ENCODE data around the gene INSM1.
"Not testable (repeated sequence)": the region's sequence is repeated elsewhere in the genome, so short reads cannot be mapped to it uniquely, and the experiment has no call there.

Gene INSM1

GRCh38 chr20:20333866-20334265, 34.0 kb upstream of the INSM1 start:
- peaks cover 20% of the 10 kb centered on the region for H3K4me1 ChIP-seq
- no peak overlapping the region for H3K4me3 ChIP-seq

DNA sequence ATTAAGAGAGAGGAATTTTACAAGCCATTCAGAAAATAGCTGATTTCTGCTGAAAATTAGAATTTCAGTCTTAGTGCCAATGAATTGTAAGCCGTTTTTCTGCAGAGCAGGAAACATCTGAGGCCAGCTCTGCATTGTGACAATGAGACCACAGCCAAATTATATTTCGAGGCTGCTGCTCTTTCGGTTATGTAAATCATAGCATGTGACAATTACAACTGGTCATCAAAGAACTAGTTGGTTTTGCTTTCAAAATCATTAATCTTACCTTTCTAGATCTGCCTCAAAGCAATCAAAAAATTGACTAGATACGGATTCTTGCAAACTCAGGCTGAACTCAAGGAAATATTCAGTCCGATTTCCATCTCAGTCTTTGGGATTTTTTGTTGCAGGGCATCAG, 33.4 kb upstream of the INSM1 start:
- Histone ChIP-seq H3K9me3 (peaks cover 10% of the 10 kb centered on the region), H3K27me3 (no peaks in the 10 kb centered on the region), H3K4me1 (peaks cover 20% of the 10 kb centered on the region), H3K4me2 (peak overlapping the region; percentile 44), H3K27ac (no peak overlapping the region), H4K20me1 (no peaks in the 10 kb centered on the region), H3K36me3 (no peaks in the 10 kb centered on the region), H3K9ac (no peak overlapping the region), H3K4me3 (no peak overlapping the region)
- no peak for TF ChIP-seq Cebpa-rat (IDR thresholded peaks at IDR 0.05)

More at GRCh38 chr20:20333866-20334265, 34.0 kb upstream of the INSM1 start:
- H3K9me3 ChIP-seq, result peaks cover 10% of the 10 kb centered on the region
- H3K27ac ChIP-seq, result no peak overlapping the region
- H3K4me2 ChIP-seq, result peak overlapping the region; percentile 44; the same call in 1 of the 2 replicates
- H3K27me3 ChIP-seq, result no peaks in the 10 kb centered on the region
- H4K20me1 ChIP-seq, result no peaks in the 10 kb centered on the region
- no peaks in the 10 kb centered on the region for H3K36me3 ChIP-seq
- no peak overlapping the region for H3K9ac ChIP-seq
- no peak for TF ChIP-seq Cebpa-rat (IDR thresholded peaks at IDR 0.05)

DNA sequence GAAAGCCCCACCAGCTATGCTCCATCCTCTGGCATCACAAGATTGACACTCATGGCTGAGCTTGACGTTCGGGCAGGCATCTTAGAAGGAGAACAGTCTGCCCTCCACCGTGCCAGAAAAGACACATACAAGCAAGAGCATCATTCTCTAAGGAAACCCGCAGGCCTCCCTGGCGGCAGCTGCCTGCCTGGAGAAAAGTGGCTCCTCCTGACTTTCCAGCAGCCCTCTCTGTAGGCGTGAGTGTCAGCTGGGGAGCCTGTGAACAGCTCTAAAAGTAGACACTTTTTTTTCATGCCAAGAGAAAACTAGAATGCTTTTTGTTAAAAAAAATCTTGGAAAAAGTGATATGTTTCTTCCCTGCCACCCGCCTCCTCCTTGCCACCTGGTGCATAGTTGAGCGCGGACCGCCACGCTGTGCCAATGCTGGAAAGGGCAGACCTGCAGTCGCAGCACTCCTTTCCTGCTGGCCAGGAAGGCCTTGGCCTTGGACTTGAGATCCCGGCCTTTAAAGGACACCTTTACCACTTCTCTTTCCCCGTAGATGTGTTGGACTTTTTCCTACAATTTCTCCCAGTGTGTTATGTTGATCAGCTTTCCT, 29.7 kb upstream of the INSM1 start:
- H4K20me1 ChIP-seq, result no peaks in the 10 kb centered on the region

DNA sequence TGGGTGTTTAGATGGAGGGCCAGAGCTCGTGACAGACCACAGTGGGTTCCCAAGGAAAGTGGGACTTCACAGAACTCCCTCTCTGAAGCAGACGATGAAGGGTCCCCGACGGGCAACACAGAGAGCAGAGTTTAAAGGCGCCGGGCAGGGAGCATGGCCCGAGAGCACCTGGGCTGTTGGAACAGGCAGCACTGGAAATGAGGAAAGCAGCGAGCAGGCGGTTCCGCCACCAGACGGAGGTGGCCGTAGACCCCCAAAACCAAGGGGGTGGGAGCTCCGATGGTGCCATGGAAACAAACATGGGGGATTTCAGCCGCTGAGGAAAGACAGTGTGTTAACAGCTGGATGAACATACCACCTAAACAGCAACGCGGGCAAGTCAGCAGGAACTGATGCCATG, 27.5 kb upstream of the INSM1 start:
- Histone ChIP-seq H3K4me3 (no peak overlapping the region), H3K36me3 (no peaks in the 10 kb centered on the region), H3K4me1 (no peaks in the 10 kb centered on the region), H3K9me3 (peaks cover 10% of the 10 kb centered on the region), H4K20me1 (no peaks in the 10 kb centered on the region), H3K4me2 (no peak overlapping the region), H3K27me3 (no peaks in the 10 kb centered on the region), H3K9ac (no peak overlapping the region), H3K27ac (no peak overlapping the region)
- no peak for TF ChIP-seq Cebpa-rat (IDR thresholded peaks at IDR 0.05)

More for the DNA sequence above, 29.7 kb upstream of the INSM1 start:
- no peak overlapping the region for H3K4me2 ChIP-seq
- no peak overlapping the region for H3K4me3 ChIP-seq
- H3K9me3 ChIP-seq, result peaks cover 10% of the 10 kb centered on the region
- peaks cover 17% of the 10 kb centered on the region for H3K4me1 ChIP-seq
- no peaks in the 10 kb centered on the region for H3K36me3 ChIP-seq
- H3K9ac ChIP-seq, result no peak overlapping the region
- H3K27ac ChIP-seq, result no peak overlapping the region
- H3K27me3 ChIP-seq, result no peaks in the 10 kb centered on the region
- no peak for TF ChIP-seq Cebpa-rat (IDR thresholded peaks at IDR 0.05)

GRCh38 chr20:20341371-20341770, 26.5 kb upstream of the INSM1 start:
- Histone ChIP-seq H3K36me3 (no peaks in the 10 kb centered on the region), H4K20me1 (no peaks in the 10 kb centered on the region), H3K4me3 (no peak overlapping the region), H3K9me3 (peaks cover 5% of the 10 kb centered on the region), H3K4me2 (no peak overlapping the region), H3K27me3 (no peaks in the 10 kb centered on the region), H3K4me1 (no peaks in the 10 kb centered on the region), H3K9ac (no peak overlapping the region), H3K27ac (no peak overlapping the region)
- no peak for TF ChIP-seq Cebpa-rat (IDR thresholded peaks at IDR 0.05)

GRCh38 chr20:20342066-20342465, 25.8 kb upstream of the INSM1 start:
- peaks cover 4% of the 10 kb centered on the region for H3K9me3 ChIP-seq
- H3K4me3 ChIP-seq, result no peak overlapping the region
- H3K27ac ChIP-seq, result no peak overlapping the region
- H3K4me2 ChIP-seq, result no peak overlapping the region
- H3K27me3 ChIP-seq, result no peaks in the 10 kb centered on the region
- no peaks in the 10 kb centered on the region for H3K36me3 ChIP-seq
- H3K9ac ChIP-seq, result no peak overlapping the region
- no peak for TF ChIP-seq Cebpa-rat (IDR thresholded peaks at IDR 0.05)
- no peaks in the 10 kb centered on the region for H3K4me1 ChIP-seq
- no peaks in the 10 kb centered on the region for H4K20me1 ChIP-seq

GRCh38 chr20:20343932-20344331, 24.0 kb upstream of the INSM1 start:
- Histone ChIP-seq H3K9me3 (peaks cover 15% of the 10 kb centered on the region), H3K27me3 (no peaks in the 10 kb centered on the region), H3K4me1 (no peaks in the 10 kb centered on the region), H3K4me2 (no peak overlapping the region), H3K36me3 (no peaks in the 10 kb centered on the region), H4K20me1 (no peaks in the 10 kb centered on the region), H3K27ac (no peak overlapping the region), H3K9ac (no peak overlapping the region), H3K4me3 (no peak overlapping the region)
- TF ChIP-seq Cebpa-rat (IDR thresholded peaks at IDR 0.05), result no peak

GRCh38 chr20:20344476-20344875, 23.4 kb upstream of the INSM1 start:
- Histone ChIP-seq H3K4me2 (no peak overlapping the region), H3K27me3 (no peaks in the 10 kb centered on the region), H4K20me1 (no peaks in the 10 kb centered on the region), H3K4me3 (no peak overlapping the region), H3K9ac (no peak overlapping the region), H3K36me3 (no peaks in the 10 kb centered on the region), H3K27ac (no peak overlapping the region), H3K4me1 (no peaks in the 10 kb centered on the region), H3K9me3 (peaks cover 15% of the 10 kb centered on the region)
- TF ChIP-seq Cebpa-rat (IDR thresholded peaks at IDR 0.05), result no peak

DNA sequence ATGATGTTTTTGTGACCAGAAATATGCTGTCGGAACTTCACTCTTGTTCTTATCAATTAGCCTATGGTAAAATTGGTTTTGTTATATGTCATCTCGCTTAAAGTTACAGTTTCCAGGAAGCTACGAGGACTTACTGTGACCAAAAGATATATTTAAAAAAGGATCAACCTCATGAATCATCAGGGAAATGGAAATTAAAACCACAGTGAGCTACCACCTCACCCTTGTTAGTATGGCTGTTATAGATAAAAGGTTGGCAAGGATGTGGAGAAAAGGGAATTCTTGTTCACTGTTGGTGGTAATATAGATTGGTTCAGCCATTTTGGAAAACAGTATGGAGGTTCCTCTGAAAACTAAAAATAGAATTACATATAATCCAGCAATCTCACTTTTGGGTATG, 14.3 kb upstream of the INSM1 start:
- H4K20me1 ChIP-seq, result no peaks in the 10 kb centered on the region
- no peaks in the 10 kb centered on the region for H3K36me3 ChIP-seq
- no peak overlapping the region for H3K4me3 ChIP-seq
- H3K4me2 ChIP-seq, result no peak overlapping the region
- no peak overlapping the region for H3K27ac ChIP-seq
- H3K9ac ChIP-seq, result no peak overlapping the region
- no peaks in the 10 kb centered on the region for H3K4me1 ChIP-seq
- no peaks in the 10 kb centered on the region for H3K27me3 ChIP-seq
- TF ChIP-seq Cebpa-rat (IDR thresholded peaks at IDR 0.05), result no peak
- H3K9me3 ChIP-seq, result peaks cover 26% of the 10 kb centered on the region

DNA sequence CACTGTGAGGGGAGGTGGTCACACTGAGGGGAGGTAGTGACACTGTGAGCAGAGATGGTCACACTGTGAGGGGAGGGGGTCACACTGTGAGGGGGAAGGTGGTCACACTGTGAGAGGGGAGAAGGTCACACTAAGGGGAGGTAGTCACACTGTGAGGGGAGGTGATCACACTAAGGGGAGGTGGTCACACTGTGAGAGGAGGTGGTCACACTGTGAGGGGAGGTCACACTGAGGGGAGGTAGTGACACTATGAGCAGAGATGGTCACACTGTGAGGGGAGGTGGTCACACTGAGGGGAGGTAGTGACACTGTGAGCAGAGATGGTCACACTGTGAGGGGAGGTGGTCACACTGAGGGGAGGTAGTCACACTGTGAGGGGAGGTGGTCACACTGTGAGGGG, 12.4 kb upstream of the INSM1 start:
- not testable (repeated sequence) for H3K9ac ChIP-seq, H3K27ac ChIP-seq, H3K36me3 ChIP-seq, H3K4me1 ChIP-seq, H3K27me3 ChIP-seq, H3K4me2 ChIP-seq, H4K20me1 ChIP-seq, H3K4me3 ChIP-seq
- peaks cover 22% of the 10 kb centered on the region for H3K9me3 ChIP-seq

DNA sequence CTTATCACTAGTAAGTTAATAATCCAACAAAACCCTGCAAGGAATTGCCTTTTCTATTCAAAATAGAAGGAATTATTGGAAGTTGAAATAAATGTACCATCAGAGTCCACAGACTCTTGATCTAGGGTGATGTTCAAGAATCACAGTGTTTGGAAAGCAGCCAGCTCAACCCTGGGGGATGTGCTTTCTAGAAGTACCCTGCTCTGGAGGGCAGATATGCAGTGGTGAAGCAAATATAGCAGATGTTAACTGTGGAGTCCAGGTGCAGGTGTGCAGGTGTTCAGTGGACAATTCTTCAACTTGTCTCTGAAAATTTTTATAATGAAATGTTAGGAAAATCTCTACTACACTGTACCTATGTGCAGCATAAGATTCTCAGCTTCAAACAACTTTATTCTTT, 9.1 kb upstream of the INSM1 start:
- H3K4me1 ChIP-seq, result peaks cover 3% of the 10 kb centered on the region; the same call in 1 of the 2 replicates
- H4K20me1 ChIP-seq, result peaks cover 25% of the 10 kb centered on the region
- no peak overlapping the region for H3K27ac ChIP-seq
- H3K9me3 ChIP-seq, result peaks cover 19% of the 10 kb centered on the region
- no peak overlapping the region for H3K4me2 ChIP-seq
- no peaks in the 10 kb centered on the region for H3K36me3 ChIP-seq
- TF ChIP-seq Cebpa-rat (IDR thresholded peaks at IDR 0.05), result no peak
- peaks cover 38% of the 10 kb centered on the region for H3K27me3 ChIP-seq
- H3K9ac ChIP-seq, result no peak overlapping the region
- H3K4me3 ChIP-seq, result no peak overlapping the region
